Measurements from ENCODE around the gene TSSC4. TPM values are rescaled to one million over a fixed set of nuclear protein-coding genes. Genes with fewer than 3 reads are reported as not detected.

TSSC4 gene
- total and polyA plus RNA-seq, 9 of the 15 experiments (the other 6 are each of a cell fraction or from before 2014, with no cell fraction given), result 0.41 to 54.2 (median 11.0) TPM

DNA sequence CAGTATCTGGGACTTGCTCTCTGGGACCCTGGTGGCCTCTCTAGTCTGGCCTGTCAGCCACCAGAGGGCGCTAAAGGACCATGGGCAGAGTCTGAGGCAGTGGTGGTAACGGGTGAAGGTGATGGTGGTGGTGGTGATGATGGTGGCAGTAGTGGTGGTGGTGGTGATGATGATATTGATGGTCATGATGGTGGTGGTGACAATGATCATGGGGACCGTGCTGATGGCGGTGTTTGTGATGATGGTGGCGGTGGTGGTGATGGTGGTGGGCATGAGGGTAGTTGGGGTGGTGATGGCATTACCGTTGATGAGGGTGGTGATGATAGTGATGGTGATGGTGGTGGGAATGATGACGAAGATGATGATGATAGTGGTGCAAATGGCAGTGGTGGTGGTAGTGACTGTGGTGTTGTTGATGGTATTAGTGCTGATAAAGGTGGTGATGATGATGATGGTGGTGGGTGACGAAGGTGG is 27.8 kb downstream of the TSSC4 start (continued):
- TF ChIP-seq, protein P1, sequence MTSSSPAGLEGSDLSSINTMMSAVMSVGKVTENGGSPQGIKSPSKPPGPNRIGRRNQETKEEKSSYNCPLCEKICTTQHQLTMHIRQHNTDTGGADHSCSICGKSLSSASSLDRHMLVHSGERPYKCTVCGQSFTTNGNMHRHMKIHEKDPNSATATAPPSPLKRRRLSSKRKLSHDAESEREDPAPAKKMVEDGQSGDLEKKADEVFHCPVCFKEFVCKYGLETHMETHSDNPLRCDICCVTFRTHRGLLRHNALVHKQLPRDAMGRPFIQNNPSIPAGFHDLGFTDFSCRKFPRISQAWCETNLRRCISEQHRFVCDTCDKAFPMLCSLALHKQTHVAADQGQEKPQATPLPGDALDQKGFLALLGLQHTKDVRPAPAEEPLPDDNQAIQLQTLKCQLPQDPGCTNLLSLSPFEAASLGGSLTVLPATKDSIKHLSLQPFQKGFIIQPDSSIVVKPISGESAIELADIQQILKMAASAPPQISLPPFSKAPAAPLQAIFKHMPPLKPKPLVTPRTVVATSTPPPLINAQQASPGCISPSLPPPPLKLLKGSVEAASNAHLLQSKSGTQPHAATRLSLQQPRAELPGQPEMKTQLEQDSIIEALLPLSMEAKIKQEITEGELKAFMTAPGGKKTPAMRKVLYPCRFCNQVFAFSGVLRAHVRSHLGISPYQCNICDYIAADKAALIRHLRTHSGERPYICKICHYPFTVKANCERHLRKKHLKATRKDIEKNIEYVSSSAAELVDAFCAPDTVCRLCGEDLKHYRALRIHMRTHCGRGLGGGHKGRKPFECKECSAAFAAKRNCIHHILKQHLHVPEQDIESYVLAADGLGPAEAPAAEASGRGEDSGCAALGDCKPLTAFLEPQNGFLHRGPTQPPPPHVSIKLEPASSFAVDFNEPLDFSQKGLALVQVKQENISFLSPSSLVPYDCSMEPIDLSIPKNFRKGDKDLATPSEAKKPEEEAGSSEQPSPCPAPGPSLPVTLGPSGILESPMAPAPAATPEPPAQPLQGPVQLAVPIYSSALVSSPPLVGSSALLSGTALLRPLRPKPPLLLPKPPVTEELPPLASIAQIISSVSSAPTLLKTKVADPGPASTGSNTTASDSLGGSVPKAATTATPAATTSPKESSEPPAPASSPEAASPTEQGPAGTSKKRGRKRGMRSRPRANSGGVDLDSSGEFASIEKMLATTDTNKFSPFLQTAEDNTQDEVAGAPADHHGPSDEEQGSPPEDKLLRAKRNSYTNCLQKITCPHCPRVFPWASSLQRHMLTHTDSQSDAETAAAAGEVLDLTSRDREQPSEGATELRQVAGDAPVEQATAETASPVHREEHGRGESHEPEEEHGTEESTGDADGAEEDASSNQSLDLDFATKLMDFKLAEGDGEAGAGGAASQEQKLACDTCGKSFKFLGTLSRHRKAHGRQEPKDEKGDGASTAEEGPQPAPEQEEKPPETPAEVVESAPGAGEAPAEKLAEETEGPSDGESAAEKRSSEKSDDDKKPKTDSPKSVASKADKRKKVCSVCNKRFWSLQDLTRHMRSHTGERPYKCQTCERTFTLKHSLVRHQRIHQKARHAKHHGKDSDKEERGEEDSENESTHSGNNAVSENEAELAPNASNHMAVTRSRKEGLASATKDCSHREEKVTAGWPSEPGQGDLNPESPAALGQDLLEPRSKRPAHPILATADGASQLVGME (CRISPR knock-in tag; IDR thresholded peaks at IDR 0.05), result no peak
- no peak for TF ChIP-seq ZKSCAN8 (CRISPR knock-in tag; IDR thresholded peaks at IDR 0.05)
- no peak for TF ChIP-seq ZNF174 (CRISPR knock-in tag; IDR thresholded peaks at IDR 0.05)
- TF ChIP-seq STAT5A (IDR thresholded peaks at IDR 0.05; ENCODE audit: borderline replicate concordance, low read length), result no peak
- TF ChIP-seq, protein P2, sequence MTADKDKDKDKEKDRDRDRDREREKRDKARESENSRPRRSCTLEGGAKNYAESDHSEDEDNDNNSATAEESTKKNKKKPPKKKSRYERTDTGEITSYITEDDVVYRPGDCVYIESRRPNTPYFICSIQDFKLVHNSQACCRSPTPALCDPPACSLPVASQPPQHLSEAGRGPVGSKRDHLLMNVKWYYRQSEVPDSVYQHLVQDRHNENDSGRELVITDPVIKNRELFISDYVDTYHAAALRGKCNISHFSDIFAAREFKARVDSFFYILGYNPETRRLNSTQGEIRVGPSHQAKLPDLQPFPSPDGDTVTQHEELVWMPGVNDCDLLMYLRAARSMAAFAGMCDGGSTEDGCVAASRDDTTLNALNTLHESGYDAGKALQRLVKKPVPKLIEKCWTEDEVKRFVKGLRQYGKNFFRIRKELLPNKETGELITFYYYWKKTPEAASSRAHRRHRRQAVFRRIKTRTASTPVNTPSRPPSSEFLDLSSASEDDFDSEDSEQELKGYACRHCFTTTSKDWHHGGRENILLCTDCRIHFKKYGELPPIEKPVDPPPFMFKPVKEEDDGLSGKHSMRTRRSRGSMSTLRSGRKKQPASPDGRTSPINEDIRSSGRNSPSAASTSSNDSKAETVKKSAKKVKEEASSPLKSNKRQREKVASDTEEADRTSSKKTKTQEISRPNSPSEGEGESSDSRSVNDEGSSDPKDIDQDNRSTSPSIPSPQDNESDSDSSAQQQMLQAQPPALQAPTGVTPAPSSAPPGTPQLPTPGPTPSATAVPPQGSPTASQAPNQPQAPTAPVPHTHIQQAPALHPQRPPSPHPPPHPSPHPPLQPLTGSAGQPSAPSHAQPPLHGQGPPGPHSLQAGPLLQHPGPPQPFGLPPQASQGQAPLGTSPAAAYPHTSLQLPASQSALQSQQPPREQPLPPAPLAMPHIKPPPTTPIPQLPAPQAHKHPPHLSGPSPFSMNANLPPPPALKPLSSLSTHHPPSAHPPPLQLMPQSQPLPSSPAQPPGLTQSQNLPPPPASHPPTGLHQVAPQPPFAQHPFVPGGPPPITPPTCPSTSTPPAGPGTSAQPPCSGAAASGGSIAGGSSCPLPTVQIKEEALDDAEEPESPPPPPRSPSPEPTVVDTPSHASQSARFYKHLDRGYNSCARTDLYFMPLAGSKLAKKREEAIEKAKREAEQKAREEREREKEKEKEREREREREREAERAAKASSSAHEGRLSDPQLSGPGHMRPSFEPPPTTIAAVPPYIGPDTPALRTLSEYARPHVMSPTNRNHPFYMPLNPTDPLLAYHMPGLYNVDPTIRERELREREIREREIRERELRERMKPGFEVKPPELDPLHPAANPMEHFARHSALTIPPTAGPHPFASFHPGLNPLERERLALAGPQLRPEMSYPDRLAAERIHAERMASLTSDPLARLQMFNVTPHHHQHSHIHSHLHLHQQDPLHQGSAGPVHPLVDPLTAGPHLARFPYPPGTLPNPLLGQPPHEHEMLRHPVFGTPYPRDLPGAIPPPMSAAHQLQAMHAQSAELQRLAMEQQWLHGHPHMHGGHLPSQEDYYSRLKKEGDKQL (CRISPR knock-in tag; IDR thresholded peaks at IDR 0.05; ENCODE audit: borderline replicate concordance), result no peak
- TF ChIP-seq TEAD1 (CRISPR knock-in tag; IDR thresholded peaks at IDR 0.05), result no peak
- no peak for TF ChIP-seq ZNF239 (CRISPR knock-in tag; IDR thresholded peaks at IDR 0.05)

All from K562 (cell line).